ENCODE measurements around the gene FBXW7.

Gene FBXW7

GRCh38 chr4:152509595-152510225 is 26.2 kb downstream of the FBXW7 start:
- CTCF ChIA-PET, result interaction anchor here (2.1 kb wide), 1 partner anchor 9 kb away, joined by 7 read pairs; no protein-coding TSS in a partner anchor
- Histone ChIP-seq H3K4me1 (ENCODE audit: control insufficient read depth, insufficient read depth, low read length) (no peaks in the 10 kb centered on the region), H3K36me3 (ENCODE audit: control insufficient read depth in 2 of 2, insufficient read depth in 1 of 2, low read length in 2 of 2) (no peaks in the 10 kb centered on the region), H3K4me3 (ENCODE audit: low read depth, low read length) (no peak overlapping the region), H3K27ac (ENCODE audit: extremely low read depth, low read depth, low read length) (no peak overlapping the region), H3K9me3 (ENCODE audit: control insufficient read depth, insufficient read depth, low read depth, low read length) (no peaks in the 10 kb centered on the region)
- POLR2A ChIA-PET, result no interaction called here
- TF ChIP-seq WT1 (tag by site-specific recombination; IDR thresholded peaks at IDR 0.05) (0 out of 2 replicates have a peak, but pooled peaks have one; percentile 25), ZNF768 (tag by site-specific recombination; IDR thresholded peaks at IDR 0.05) (no peak), PRDM6 (tag by site-specific recombination; IDR thresholded peaks at IDR 0.05) (peak; percentile 46; the same call in 1 of the 2 replicates), ZBTB17 (tag by site-specific recombination; IDR thresholded peaks at IDR 0.05) (peak; percentile 69), ZNF843 (tag by site-specific recombination; IDR thresholded peaks at IDR 0.05) (0 out of 2 replicates have a peak, but pooled peaks have one; percentile 25)

- H3K36me3 ChIP-seq (ENCODE audit: control insufficient read depth in 2 of 2, insufficient read depth in 1 of 2, low read length in 2 of 2), result no peaks in the 10 kb centered on the region
- H3K4me3 ChIP-seq (ENCODE audit: low read depth, low read length), result no peak overlapping the region
- H3K9me3 ChIP-seq (ENCODE audit: control insufficient read depth, insufficient read depth, low read depth, low read length), result no peaks in the 10 kb centered on the region
- H3K27ac ChIP-seq (ENCODE audit: extremely low read depth, low read depth, low read length), result no peak overlapping the region
- CTCF ChIA-PET, result interaction anchor here (2.1 kb wide), 1 partner anchor 8 kb away, joined by 7 read pairs; no protein-coding TSS in a partner anchor
- POLR2A ChIA-PET, result no interaction called here
- TF ChIP-seq PRDM10 (tag by site-specific recombination; IDR thresholded peaks at IDR 0.05) (no peak), ZBTB49 (tag by site-specific recombination; IDR thresholded peaks at IDR 0.05; ENCODE audit: low read depth) (no peak), MZF1 (tag by site-specific recombination; IDR thresholded peaks at IDR 0.05; ENCODE audit: borderline replicate concordance) (no peak), ZNF501 (tag by site-specific recombination; IDR thresholded peaks at IDR 0.05) (no peak), ZNF518A (tag by site-specific recombination; conservative IDR thresholded peaks at IDR 0.05; ENCODE audit: low read depth) (no peak), HOXD13 (CRISPR knock-in tag; IDR thresholded peaks at IDR 0.05; ENCODE audit: borderline replicate concordance) (no peak)
- no peaks in the 10 kb centered on the region for H3K4me1 ChIP-seq (ENCODE audit: control insufficient read depth, insufficient read depth, low read length)
Observed at GRCh38 chr4:152508818-152509217, 27.1 kb downstream of the FBXW7 start.
